Kidney tubule cell (primary cell): ENCODE data around the gene PVALB.

Experiments
- DNase-seq: peaks from one replicate; pipeline ENCODE4 v3.0.0-alpha.2; 2018; ENCODE audit warnings: low spot score

Gene PVALB

GRCh38 chr22:36772451-36772850 is 44.4 kb downstream of the PVALB start:
- no peak for DNase-seq

GRCh38 chr22:36771356-36772063 is 45.3 kb downstream of the PVALB start:
- no peak for DNase-seq

- DNase-seq: no peak
Measured at GRCh38 chr22:36770513-36771231, 46.2 kb downstream of the PVALB start.

GRCh38 chr22:36769541-36770512 is 47.0 kb downstream of the PVALB start:
- DNase-seq: no peak

GRCh38 chr22:36768616-36769015 is 48.2 kb downstream of the PVALB start:
- no peak for DNase-seq

- no peak for DNase-seq
Measured at GRCh38 chr22:36768141-36768540, 48.7 kb downstream of the PVALB start.

- DNase-seq: no peak
Measured at GRCh38 chr22:36767035-36767775, 49.6 kb downstream of the PVALB start.

- peak; percentile 15 for DNase-seq
Measured at GRCh38 chr22:36765943-36766450, 50.8 kb downstream of the PVALB start.

- DNase-seq: no peak
Measured at GRCh38 chr22:36765131-36765942, 51.5 kb downstream of the PVALB start.

GRCh38 chr22:36764641-36765040 is 52.2 kb downstream of the PVALB start:
- no peak for DNase-seq

GRCh38 chr22:36764060-36764459 is 52.8 kb downstream of the PVALB start:
- DNase-seq: no peak

- no peak for DNase-seq
Measured at GRCh38 chr22:36763576-36763975, 53.3 kb downstream of the PVALB start.

- DNase-seq: no peak
Measured at GRCh38 chr22:36762687-36763260, 54.1 kb downstream of the PVALB start.

GRCh38 chr22:36761553-36762240 is 55.1 kb downstream of the PVALB start:
- no peak for DNase-seq

- no peak for DNase-seq
Measured at GRCh38 chr22:36760786-36761185, 56.0 kb downstream of the PVALB start.

GRCh38 chr22:36759481-36760159 is 57.2 kb downstream of the PVALB start:
- DNase-seq: no peak

GRCh38 chr22:36758792-36759271 is 58.0 kb downstream of the PVALB start:
- no peak for DNase-seq

- DNase-seq: peak; percentile 68
Measured at GRCh38 chr22:36757668-36758211, 59.1 kb downstream of the PVALB start.
